GM23338 (cell line): Measurements from ENCODE around the gene SLAMF6. TPM values are rescaled to one million over a fixed set of nuclear protein-coding genes. Genes with fewer than 3 reads are reported as not detected.

ENCODE experiments used
- ATAC-seq: fragments of 200-7000 bp; cut with Tn5 transposase; 3 replicates; pipeline ENCODE4 v1.9.1; 2020
- DNase-seq: peaks from one replicate; pipeline ENCODE4 v3.0.0-alpha.2; 2015; ENCODE audit warnings: low spot score
- H2AFZ ChIP-seq: fragments of 200-600 bp; sonication (generic); 2 replicates; pipeline ENCODE4 v1.8.0; 2016; ENCODE audit warnings: antibody characterized with exemption, mild to moderate bottlenecking, moderate library complexity
- H3F3A ChIP-seq: fragments of 200-600 bp; sonication (generic); replicated peaks from 2 replicates; pipeline ENCODE4 v1.8.0; 2017; ENCODE audit warnings: antibody characterized with exemption, mixed run types, low read depth
- H3K27ac ChIP-seq: fragments of 200-600 bp; sonication (generic); 2 replicates; pipeline ENCODE4 v1.6.1; 2016; ENCODE audit warnings: low read depth
- H3K27me3 ChIP-seq: fragments of 200-600 bp; sonication (generic); 2 replicates; pipeline ENCODE4 v1.8.0; 2016; ENCODE audit warnings: mild to moderate bottlenecking, mixed run types, moderate library complexity; ENCODE audit not compliant: insufficient read depth
- H3K36me3 ChIP-seq: fragments of 200-600 bp; sonication (generic); 2 replicates; pipeline ENCODE4 v1.8.0; 2016; ENCODE audit warnings: mild to moderate bottlenecking; ENCODE audit not compliant: insufficient read depth
- H3K4me1 ChIP-seq: fragments of 200-600 bp; sonication (generic); 2 replicates; pipeline ENCODE4 v1.8.0; 2016; ENCODE audit warnings: mild to moderate bottlenecking, moderate library complexity; ENCODE audit not compliant: insufficient read depth
- H3K4me2 ChIP-seq: fragments of 200-600 bp; sonication (generic); 2 replicates; pipeline ENCODE4 v1.7.1; 2017; ENCODE audit warnings: mixed run types
- H3K4me3 ChIP-seq: fragments of 200-600 bp; sonication (generic); 2 replicates; pipeline ENCODE4 v1.6.1; 2016; ENCODE audit warnings: mixed run types
- H3K79me2 ChIP-seq: fragments of 200-600 bp; sonication (generic); replicated peaks from 2 replicates; pipeline ENCODE4 v1.8.0; 2017; ENCODE audit warnings: mild to moderate bottlenecking; ENCODE audit not compliant: insufficient read depth
- H3K9me2 ChIP-seq: fragments of 200-600 bp; sonication (generic); 2 replicates; pipeline ENCODE4 v1.8.0; 2017; ENCODE audit not compliant: insufficient read depth
- H4K20me1 ChIP-seq: fragments of 200-600 bp; sonication (generic); replicated peaks from 2 replicates; pipeline ENCODE4 v1.8.0; 2017; ENCODE audit warnings: mild to moderate bottlenecking; ENCODE audit not compliant: insufficient read depth
- H3K27ac Mint-ChIP-seq: 2 replicates; pipeline ENCODE4 v1.8.0; 2020; ENCODE audit warnings: inconsistent platforms, mild to moderate bottlenecking, moderate library complexity, mixed read lengths
- H3K27me3 Mint-ChIP-seq: 3 replicates; pipeline ENCODE4 v1.8.0; 2022; ENCODE audit warnings: low read depth, mild to moderate bottlenecking, moderate library complexity, mixed read lengths, inconsistent platforms; ENCODE audit not compliant: insufficient read depth, poor library complexity
- H3K36me3 Mint-ChIP-seq: 3 replicates; pipeline ENCODE4 v1.8.0; 2021; ENCODE audit warnings: low read depth, mild to moderate bottlenecking, inconsistent platforms, moderate library complexity, mixed read lengths
- H3K4me1 Mint-ChIP-seq: 3 replicates; pipeline ENCODE4 v1.8.0; 2020; ENCODE audit warnings: mild to moderate bottlenecking, inconsistent platforms, mixed read lengths
- H3K4me3 Mint-ChIP-seq: 3 replicates; pipeline ENCODE4 v1.8.0; 2021; ENCODE audit warnings: moderate library complexity, mild to moderate bottlenecking, inconsistent platforms, mixed read lengths
- H3K9me3 Mint-ChIP-seq: 3 replicates; pipeline ENCODE4 v1.8.0; 2020; ENCODE audit warnings: moderate library complexity, mild to moderate bottlenecking, inconsistent platforms, mixed read lengths
- CREB1 ChIP-seq: fragments of 250-450 bp; sonication (Bioruptor Pico); IDR thresholded peaks from 2 replicates; pipeline ENCODE4 v1.5.0; 2020; ENCODE audit warnings: low read depth, mild to moderate bottlenecking, moderate library complexity
- CTCF ChIP-seq, 2 experiments: fragments of 200-600 bp in 1 of 2; sonication (generic) in 1 of 2; conservative IDR thresholded peaks; 2 replicates each; pipeline versions ENCODE4 v1.5.1 to v1.6.1; 2016 to 2017; ENCODE audit warnings: antibody characterized with exemption in 2 of 2, low read depth in 2 of 2, mild to moderate bottlenecking in 2 of 2, moderate library complexity in 1 of 2
- ETS1 ChIP-seq: IDR thresholded peaks from 2 replicates; pipeline ENCODE4 v1.6.1; 2016; ENCODE audit warnings: antibody characterized with exemption
- EZH2 ChIP-seq: fragments of 200-600 bp; sonication (generic); IDR thresholded peaks from one replicate; pipeline ENCODE4 v1.8.0; 2017; ENCODE audit warnings: antibody characterized with exemption, mild to moderate bottlenecking, low read depth; ENCODE audit not compliant: unreplicated experiment
- EZH2phosphoT487 ChIP-seq: fragments of 200-600 bp; sonication (generic); IDR thresholded peaks from one replicate; pipeline ENCODE4 v1.8.1; 2018; ENCODE audit warnings: antibody characterized with exemption; ENCODE audit not compliant: unreplicated experiment
- JUNB ChIP-seq: IDR thresholded peaks from one replicate; pipeline ENCODE4 v1.6.1; 2016; ENCODE audit warnings: antibody characterized with exemption; ENCODE audit not compliant: unreplicated experiment
- NANOG ChIP-seq: IDR thresholded peaks from 2 replicates; pipeline ENCODE4 v1.6.1; 2016; ENCODE audit warnings: antibody characterized with exemption, borderline replicate concordance
- POLR2AphosphoS5 ChIP-seq: IDR thresholded peaks from 2 replicates; pipeline ENCODE4 v1.6.1; 2016; ENCODE audit warnings: antibody characterized with exemption, low read depth
- REST ChIP-seq: IDR thresholded peaks from one replicate; pipeline ENCODE4 v1.6.1; 2018; ENCODE audit warnings: antibody characterized with exemption; ENCODE audit not compliant: unreplicated experiment
- ZNF114 ChIP-seq: fragments of 250-450 bp; sonication (Bioruptor Pico); IDR thresholded peaks from 2 replicates; pipeline ENCODE4 v1.5.0; 2020; ENCODE audit warnings: mild to moderate bottlenecking, moderate library complexity
- ZNF331 ChIP-seq: fragments of 250-450 bp; sonication (Bioruptor Pico); IDR thresholded peaks from 2 replicates; pipeline ENCODE4 v1.5.0; 2020; ENCODE audit warnings: low read depth, mild to moderate bottlenecking, moderate library complexity
- polyA plus RNA-seq: library from polyadenylated mRNA; unstranded; fragments of >200 nt; fragmentation: Nextera tagmentation; extraction: Ambion mirVana; gene quantifications from 2 replicates; pipeline ENCODE4 v1.2.1, GENCODE V29; 2016
- total RNA-seq: library from RNA; depleted of rRNA; stranded (reverse); fragments of >200 nt; shearing (Covaris generic); gene quantifications from 2 replicates; pipeline ENCODE4 v1.2.3, GENCODE V29; 2014

SLAMF6 gene
- total and polyA plus RNA-seq, 2 experiments from 2014 or later, result not detected

GRCh38 chr1:160558660-160559380 is 35.8 kb upstream of the SLAMF6 start (continued):
- TF ChIP-seq CTCF (conservative IDR thresholded peaks at IDR 0.05; ENCODE audit: low read depth in 2 of 2) (no peak), ETS1 (no peak), ZNF114 (CRISPR knock-in tag) (no peak)

- H3K79me2 ChIP-seq, result no peaks in the 10 kb centered on the region
- H3K27ac ChIP-seq, result no peak overlapping the region
- H3K36me3 Mint-ChIP-seq, result no peaks in the 10 kb centered on the region
- peaks cover 25% of the 10 kb centered on the region for H3K9me2 ChIP-seq
- H3K4me2 ChIP-seq, result no peak overlapping the region
- no peaks in the 10 kb centered on the region for H3K27me3 Mint-ChIP-seq
- H3K4me3 ChIP-seq, result no peak overlapping the region
- no peaks in the 10 kb centered on the region for H3K36me3 ChIP-seq
- H3K9me3 Mint-ChIP-seq, result no peaks in the 10 kb centered on the region
- no peak overlapping the region for H2AFZ ChIP-seq
- H4K20me1 ChIP-seq, result no peaks in the 10 kb centered on the region
- H3K27me3 ChIP-seq, result no peaks in the 10 kb centered on the region
- DNase-seq (no peak), ATAC-seq (no peak)
- H3K27ac Mint-ChIP-seq, result no peak overlapping the region
- no peaks in the 10 kb centered on the region for H3F3A ChIP-seq
- no peaks in the 10 kb centered on the region for H3K4me1 Mint-ChIP-seq
- no peak overlapping the region for H3K4me3 Mint-ChIP-seq
- no peaks in the 10 kb centered on the region for H3K4me1 ChIP-seq
- no peak for TF ChIP-seq POLR2AphosphoS5
- TF ChIP-seq REST, result no peak
- no peak for TF ChIP-seq CTCF (conservative IDR thresholded peaks at IDR 0.05; ENCODE audit: low read depth in 2 of 2)
- no peak for TF ChIP-seq EZH2phosphoT487
- TF ChIP-seq ZNF114 (CRISPR knock-in tag), result no peak
- no peak for TF ChIP-seq NANOG
- TF ChIP-seq EZH2, result no peak
- no peak for TF ChIP-seq ZNF331
- TF ChIP-seq JUNB, result no peak
- TF ChIP-seq ETS1, result no peak
- TF ChIP-seq CREB1 (CRISPR knock-in tag), result no peak
Measured at GRCh38 chr1:160553778-160554177, 30.7 kb upstream of the SLAMF6 start.
